ENCODE results near the gene GCLC.

DNA sequence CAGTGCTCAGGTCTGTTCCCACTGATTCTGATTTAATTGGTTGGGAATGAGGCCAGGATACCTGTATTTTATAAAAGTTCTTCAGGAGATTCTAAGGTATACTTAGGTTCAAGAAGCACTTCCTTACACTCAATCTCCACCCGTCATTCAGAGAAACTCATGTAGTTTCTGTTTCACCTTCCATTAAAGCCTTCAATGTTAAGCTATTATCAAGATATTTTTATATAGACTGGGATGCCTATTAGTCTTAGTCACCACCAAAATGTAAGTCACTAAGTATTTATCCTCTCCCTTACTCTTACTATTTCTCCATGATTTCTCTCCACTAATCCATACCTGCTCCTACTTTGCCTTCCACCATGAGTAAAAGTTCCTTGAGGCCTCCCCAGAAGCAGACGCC is 38.1 kb upstream of the GCLC start:
- TF ChIP-seq, protein P1, sequence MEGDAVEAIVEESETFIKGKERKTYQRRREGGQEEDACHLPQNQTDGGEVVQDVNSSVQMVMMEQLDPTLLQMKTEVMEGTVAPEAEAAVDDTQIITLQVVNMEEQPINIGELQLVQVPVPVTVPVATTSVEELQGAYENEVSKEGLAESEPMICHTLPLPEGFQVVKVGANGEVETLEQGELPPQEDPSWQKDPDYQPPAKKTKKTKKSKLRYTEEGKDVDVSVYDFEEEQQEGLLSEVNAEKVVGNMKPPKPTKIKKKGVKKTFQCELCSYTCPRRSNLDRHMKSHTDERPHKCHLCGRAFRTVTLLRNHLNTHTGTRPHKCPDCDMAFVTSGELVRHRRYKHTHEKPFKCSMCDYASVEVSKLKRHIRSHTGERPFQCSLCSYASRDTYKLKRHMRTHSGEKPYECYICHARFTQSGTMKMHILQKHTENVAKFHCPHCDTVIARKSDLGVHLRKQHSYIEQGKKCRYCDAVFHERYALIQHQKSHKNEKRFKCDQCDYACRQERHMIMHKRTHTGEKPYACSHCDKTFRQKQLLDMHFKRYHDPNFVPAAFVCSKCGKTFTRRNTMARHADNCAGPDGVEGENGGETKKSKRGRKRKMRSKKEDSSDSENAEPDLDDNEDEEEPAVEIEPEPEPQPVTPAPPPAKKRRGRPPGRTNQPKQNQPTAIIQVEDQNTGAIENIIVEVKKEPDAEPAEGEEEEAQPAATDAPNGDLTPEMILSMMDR (IDR thresholded peaks at IDR 0.05), result no peak
- TF ChIP-seq POLR2A (IDR thresholded peaks at IDR 0.05), result no peak
- no peak for TF ChIP-seq EP300 (IDR thresholded peaks at IDR 0.05)
